ENCODE data around the gene SCNN1G. TPM values are rescaled to one million over a fixed set of nuclear protein-coding genes. Genes with fewer than 3 reads are reported as not detected.

Gene SCNN1G
- total and polyA plus RNA-seq, 2 of the 4 experiments (the other 2 are of a cell fraction): not detected

GRCh38 chr16:23156946-23157460 is 25.5 kb upstream of the SCNN1G start:
- CTCF ChIA-PET: no interaction called here
- no peak overlapping the region for H2AK5ac ChIP-seq (ENCODE audit: low read depth, low read length)
- H4K20me1 ChIP-seq (ENCODE audit: insufficient read depth, low read length): no peaks in the 10 kb centered on the region
- H2BK15ac ChIP-seq (ENCODE audit: low read depth, low read length): no peak overlapping the region
- H3K4me1 ChIP-seq (ENCODE audit: control insufficient read depth, insufficient read depth, low read length): no peaks in the 10 kb centered on the region
- no peak overlapping the region for H2AFZ ChIP-seq (replicated peaks; ENCODE audit: low read length, poor library complexity)
- H3K27me3 ChIP-seq (ENCODE audit: control insufficient read depth, insufficient read depth, low read length): peaks cover 4% of the 10 kb centered on the region
- H3K9me1 ChIP-seq (ENCODE audit: insufficient read depth, low read length): no peaks in the 10 kb centered on the region
- no peak overlapping the region for H2AK9ac ChIP-seq (replicated peaks; ENCODE audit: low read depth, low read length, poor library complexity)
- dilution Hi-C loops (cut with HindIII; ENCODE audit: low sequenced_read_pairs, unreplicated experiment) (no loop called here), in situ Hi-C loops (cut with MboI; ENCODE audit: low sequenced_read_pairs) (no loop called here), intact Hi-C loops (cut with micrococcal nuclease) (no loop called here)
- H3K79me1 ChIP-seq (ENCODE audit: low read depth in 1 of 2, low read length in 2 of 2): no peaks in the 10 kb centered on the region
- H3K4me3 ChIP-seq (ENCODE audit: insufficient read depth, low read depth, low read length): no peak overlapping the region
- H3K4ac ChIP-seq (ENCODE audit: low read depth, low read length): no peak overlapping the region
- no peaks in the 10 kb centered on the region for H3K36me3 ChIP-seq (ENCODE audit: control insufficient read depth, insufficient read depth, low read length)
- POLR2A ChIA-PET (ENCODE audit: unreplicated experiment): interaction anchor here (0.7 kb wide), 1 partner anchor 418 kb away, joined by 7 read pairs; no protein-coding TSS in a partner anchor
- H3K18ac ChIP-seq (ENCODE audit: low read depth, low read length): no peak overlapping the region
- H2BK120ac ChIP-seq (ENCODE audit: low read depth, low read length): no peak overlapping the region
- no peaks in the 10 kb centered on the region for H3K9me3 ChIP-seq (ENCODE audit: control insufficient read depth, insufficient read depth, low read length)
- no peak overlapping the region for H3K9ac ChIP-seq (ENCODE audit: low read depth, low read length)
- H4K8ac ChIP-seq (ENCODE audit: low read depth in 2 of 2, low read length in 2 of 2): no peak overlapping the region
- DNase-seq (no peak), ATAC-seq (ENCODE audit: low read depth) (no peak)
- no peak overlapping the region for H3K14ac ChIP-seq (replicated peaks; ENCODE audit: low read depth, low read length)
- TF ChIP-seq BHLHE40 (IDR thresholded peaks at IDR 0.05; ENCODE audit: low read depth, low read length) (no peak), RFX5 (IDR thresholded peaks at IDR 0.05; ENCODE audit: low read depth, low read length) (no peak), CEBPB (IDR thresholded peaks at IDR 0.05; ENCODE audit: low read depth, low read length) (no peak), CTCF (conservative IDR thresholded peaks at IDR 0.05; ENCODE audit: low read depth, low read length) (no peak), POLR2A (IDR thresholded peaks at IDR 0.05; ENCODE audit: low read depth, low read length) (no peak)
- H3K23ac ChIP-seq (ENCODE audit: low read depth, low read length): no peak overlapping the region
- no CpG with 5 or more reads among the region's 1 CpG for WGBS, 2 experiments (ENCODE audit: extremely low coverage in 2 of 2, insufficient read length in 1 of 2)
- BruUV-seq (replicated peaks): no TSS peak
- H2BK5ac ChIP-seq (ENCODE audit: low read depth, low read length, poor library complexity, severe bottlenecking): no peak overlapping the region
- no peak overlapping the region for H3K4me2 ChIP-seq (ENCODE audit: low read depth, low read length)
- H2BK20ac ChIP-seq (ENCODE audit: low read depth, low read length): no peak overlapping the region
- H4K5ac ChIP-seq (ENCODE audit: low read depth, low read length): no peak overlapping the region
- no peak overlapping the region for H3K56ac ChIP-seq (ENCODE audit: extremely low read depth, insufficient read depth, low read length)
- no peak overlapping the region for H4K91ac ChIP-seq (ENCODE audit: insufficient read depth, low read depth, low read length)
- no peak overlapping the region for H3K27ac ChIP-seq (ENCODE audit: insufficient read depth, low read length)

All from IMR-90 (cell line).